Measurements from ENCODE around the gene RASSF4. TPM values are rescaled to one million over a fixed set of nuclear protein-coding genes. Genes with fewer than 3 reads are reported as not detected.
A peak's percentile ranks its signal among the peaks of the same experiment; 100 is the strongest.

RASSF4 gene
- total and polyA plus RNA-seq, 9 of the 15 experiments (the other 6 are each of a cell fraction or from before 2014, with no cell fraction given) = 0.01 to 0.62 (median 0.11) TPM; not detected in 3

DNA sequence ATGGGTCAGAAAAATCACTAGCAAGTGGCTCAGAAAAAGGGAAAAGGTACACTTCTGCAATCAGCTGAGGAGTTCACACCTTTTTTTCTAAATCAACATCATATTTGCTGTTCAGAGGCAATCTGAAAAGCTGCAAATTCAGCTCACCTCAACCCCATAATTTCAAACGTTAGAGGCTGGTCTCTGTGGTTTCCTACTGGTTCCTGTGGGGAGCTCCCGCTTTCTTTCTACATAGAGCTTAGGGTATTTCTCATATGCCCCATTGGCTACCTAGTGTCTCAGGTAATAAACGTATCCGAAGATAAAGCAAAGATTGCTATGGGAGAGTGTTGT lies 35.9 kb downstream of the RASSF4 start:
- Histone ChIP-seq H3K79me2 (ENCODE audit: control insufficient read depth, insufficient read depth, low read length) (no peaks in the 10 kb centered on the region), H3K27ac (ENCODE audit: extremely low read depth, low read depth, low read length) (no peak overlapping the region), H3K4me1 (replicated peaks in 1 of 2; ENCODE audit: control insufficient read depth in 2 of 2, insufficient read depth in 2 of 2, low read length in 2 of 2) (peaks cover 2 to 6% of the 10 kb centered on the region in 2 experiments; a peak in 4 of 5 replicates), H3K4me3 (no peak overlapping the region), H3K4me2 (ENCODE audit: insufficient read depth, low read length) (no peak overlapping the region), H3K27me3 (ENCODE audit: control insufficient read depth in 2 of 2, insufficient read depth in 2 of 2, low read length in 2 of 2) (peaks cover 18 to 49% of the 10 kb centered on the region in 2 experiments), H4K20me1 (replicated peaks; ENCODE audit: control insufficient read depth, insufficient read depth, low read length) (no peaks in the 10 kb centered on the region), H3K36me3 (ENCODE audit: control insufficient read depth, insufficient read depth, low read length) (no peaks in the 10 kb centered on the region), H3K9ac (ENCODE audit: insufficient read depth in 1 of 2, low read depth in 2 of 2, low read length in 2 of 2) (no peak overlapping the region), H2AFZ (ENCODE audit: low read depth, low read length) (no peak overlapping the region), H3K9me3 (replicated peaks; ENCODE audit: control insufficient read depth, insufficient read depth, low read depth, low read length) (peaks cover 8% of the 10 kb centered on the region), H3K9me1 (ENCODE audit: control insufficient read depth, insufficient read depth, low read length) (no peaks in the 10 kb centered on the region)
- intact Hi-C loops (cut with micrococcal nuclease) (no loop called here), in situ Hi-C loops (cut with MboI) (no loop called here)
- BruUV-seq (replicated peaks) = no TSS peak
- no peak for ATAC-seq
- no peak for TF ChIP-seq GABPB1 (CRISPR knock-in tag; IDR thresholded peaks at IDR 0.05)
- 19% methylated on average over 4 of the region's 4 CpGs for WGBS (ENCODE audit: insufficient coverage, low coverage, missing lambda C conversion rate)
- ChIA-PET CTCF (ENCODE audit: low intra/inter-chr PET ratio) (no interaction called here), POLR2A (interaction anchor here (0.6 to 1.7 kb wide), 4 partner anchors 17 to 558 kb away, joined by 3 to 5 read pairs (median 3); partner anchors contain the start of gene DEPP1)
- FAIRE-seq = no peak
- no peak for DNase-seq (ENCODE audit: extremely low read depth in 1 of 4, low spot score in 3 of 4)

DNA sequence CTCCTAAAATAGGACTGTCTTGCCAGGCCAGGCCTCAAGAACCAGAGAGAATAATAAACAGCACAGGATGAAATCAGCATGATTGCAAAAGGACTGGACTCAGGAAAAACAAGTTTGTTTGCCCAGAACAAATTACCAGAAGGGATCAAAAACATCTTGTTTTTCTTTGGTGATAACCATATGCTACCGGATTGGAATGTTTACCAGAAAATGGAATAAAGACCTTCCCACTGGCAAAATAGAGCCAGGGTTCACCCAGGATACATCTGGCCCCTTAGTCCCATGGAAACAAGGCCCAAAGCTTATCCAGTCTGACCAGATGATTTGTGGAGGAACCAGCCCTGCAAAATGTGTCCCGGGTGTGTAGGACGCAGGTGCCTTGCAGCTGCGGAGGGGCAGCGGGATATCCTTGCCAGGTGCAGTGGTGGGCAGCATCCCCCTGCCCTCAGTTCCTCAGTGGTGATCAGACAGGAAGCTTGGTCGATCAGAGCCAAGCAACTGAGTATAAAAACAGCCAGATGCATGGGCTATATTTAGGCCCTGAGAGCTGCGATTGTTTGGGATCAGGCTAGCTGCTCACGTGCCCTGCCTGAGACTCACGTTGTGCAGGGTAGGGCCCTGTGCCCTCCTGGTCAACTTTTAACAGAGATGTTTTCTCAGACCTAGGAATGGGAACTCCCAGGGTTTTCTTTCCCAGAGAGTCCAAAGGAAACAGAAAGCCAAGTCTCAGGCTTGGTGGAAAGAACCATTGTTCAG lies 36.5 kb downstream of the RASSF4 start:
- no peaks in the 10 kb centered on the region for H3K9me1 ChIP-seq (ENCODE audit: control insufficient read depth, insufficient read depth, low read length)
- 35% methylated on average over 9 of the region's 9 CpGs for WGBS (ENCODE audit: insufficient coverage, low coverage, missing lambda C conversion rate)
- peaks cover under 1% of the 10 kb centered on the region; the same call in 2 of the 3 replicates for H3K79me2 ChIP-seq (ENCODE audit: control insufficient read depth, insufficient read depth, low read length)
- POLR2A ChIA-PET = interaction anchor here (0.6 to 1.7 kb wide), 3 partner anchors 17 to 131 kb away, joined by 3 to 5 read pairs (median 3); partner anchors contain the start of gene DEPP1
- peaks cover 7 to 8% of the 10 kb centered on the region in 2 experiments; a peak in 3 of 5 replicates for H3K4me1 ChIP-seq (replicated peaks in 1 of 2; ENCODE audit: control insufficient read depth in 2 of 2, insufficient read depth in 2 of 2, low read length in 2 of 2)
- H3K36me3 ChIP-seq (ENCODE audit: control insufficient read depth, insufficient read depth, low read length) = no peaks in the 10 kb centered on the region
- peaks cover 18 to 43% of the 10 kb centered on the region in 2 experiments for H3K27me3 ChIP-seq (ENCODE audit: control insufficient read depth in 2 of 2, insufficient read depth in 2 of 2, low read length in 2 of 2)
- H3K4me2 ChIP-seq (ENCODE audit: insufficient read depth, low read length) = no peak overlapping the region
- H3K9me3 ChIP-seq (replicated peaks; ENCODE audit: control insufficient read depth, insufficient read depth, low read depth, low read length) = peaks cover 8% of the 10 kb centered on the region
- in situ Hi-C loops (cut with MboI) = no loop called here
- H3K9ac ChIP-seq (ENCODE audit: insufficient read depth in 1 of 2, low read depth in 2 of 2, low read length in 2 of 2) = no peak overlapping the region; a peak in 1 of 4 replicates
- intact Hi-C loops (cut with micrococcal nuclease) = no loop called here
- no peak overlapping the region for H3K4me3 ChIP-seq
- ATAC-seq (no peak), DNase-seq (ENCODE audit: extremely low read depth in 1 of 4, low spot score in 3 of 4) (no peak), FAIRE-seq (no peak)
- H2AFZ ChIP-seq (ENCODE audit: low read depth, low read length) = peak overlapping the region; percentile 37; the same call in 1 of the 2 replicates
- BruUV-seq (replicated peaks) = no TSS peak
- no peaks in the 10 kb centered on the region for H4K20me1 ChIP-seq (replicated peaks; ENCODE audit: control insufficient read depth, insufficient read depth, low read length)
- CTCF ChIA-PET (ENCODE audit: low intra/inter-chr PET ratio) = no interaction called here
- no peak overlapping the region for H3K27ac ChIP-seq (ENCODE audit: extremely low read depth, low read depth, low read length)
- TF ChIP-seq, protein P1, sequence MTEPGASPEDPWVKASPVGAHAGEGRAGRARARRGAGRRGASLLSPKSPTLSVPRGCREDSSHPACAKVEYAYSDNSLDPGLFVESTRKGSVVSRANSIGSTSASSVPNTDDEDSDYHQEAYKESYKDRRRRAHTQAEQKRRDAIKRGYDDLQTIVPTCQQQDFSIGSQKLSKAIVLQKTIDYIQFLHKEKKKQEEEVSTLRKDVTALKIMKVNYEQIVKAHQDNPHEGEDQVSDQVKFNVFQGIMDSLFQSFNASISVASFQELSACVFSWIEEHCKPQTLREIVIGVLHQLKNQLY (CRISPR knock-in tag; conservative IDR thresholded peaks at IDR 0.05) = no peak
- TF ChIP-seq CBFA2T3 (IDR thresholded peaks at IDR 0.05) (no peak), NFRKB (IDR thresholded peaks at IDR 0.05; ENCODE audit: low read depth) (no peak), MAFK (IDR thresholded peaks at IDR 0.05; ENCODE audit: low read length) (no peak), ZNF589 (CRISPR knock-in tag; IDR thresholded peaks at IDR 0.05; ENCODE audit: low read depth) (no peak), TFAM (CRISPR knock-in tag; conservative IDR thresholded peaks at IDR 0.05) (no peak), SMARCC2 (IDR thresholded peaks at IDR 0.05; ENCODE audit: low read depth) (no peak), MED1 (CRISPR knock-in tag; IDR thresholded peaks at IDR 0.05; ENCODE audit: borderline replicate concordance) (no peak), GATA2 (CRISPR knock-in tag; IDR thresholded peaks at IDR 0.05) (no peak), ZBED1 (IDR thresholded peaks at IDR 0.05) (no peak), NR2F6 (CRISPR knock-in tag; IDR thresholded peaks at IDR 0.05) (no peak), TCF3 (CRISPR knock-in tag; IDR thresholded peaks at IDR 0.05) (no peak), ZNF175 (CRISPR knock-in tag; IDR thresholded peaks at IDR 0.05; ENCODE audit: low read depth) (no peak)
- TF ChIP-seq, protein P2, sequence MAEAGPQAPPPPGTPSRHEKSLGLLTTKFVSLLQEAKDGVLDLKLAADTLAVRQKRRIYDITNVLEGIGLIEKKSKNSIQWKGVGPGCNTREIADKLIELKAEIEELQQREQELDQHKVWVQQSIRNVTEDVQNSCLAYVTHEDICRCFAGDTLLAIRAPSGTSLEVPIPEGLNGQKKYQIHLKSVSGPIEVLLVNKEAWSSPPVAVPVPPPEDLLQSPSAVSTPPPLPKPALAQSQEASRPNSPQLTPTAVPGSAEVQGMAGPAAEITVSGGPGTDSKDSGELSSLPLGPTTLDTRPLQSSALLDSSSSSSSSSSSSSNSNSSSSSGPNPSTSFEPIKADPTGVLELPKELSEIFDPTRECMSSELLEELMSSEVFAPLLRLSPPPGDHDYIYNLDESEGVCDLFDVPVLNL (CRISPR knock-in tag; IDR thresholded peaks at IDR 0.05; ENCODE audit: low read depth) = no peak
